HG02852 (cell line): ENCODE measurements around the gene FXYD2.

Experiments
- ATAC-seq: cut with Tn5 transposase; IDR thresholded peaks from one replicate; pipeline ENCODE4 v1.9.1; 2021; ENCODE audit warnings: mild to moderate bottlenecking, moderate library complexity; ENCODE audit not compliant: unreplicated experiment

Gene FXYD2

GRCh38 chr11:117770061-117770460 lies 54.5 kb downstream of the FXYD2 start:
- ATAC-seq, result no peak
